Measurements from ENCODE around the gene CCDC78.
"Not testable (repeated sequence)": the region's sequence is repeated elsewhere in the genome, so short reads cannot be mapped to it uniquely, and the experiment has no call there.

Gene CCDC78

DNA sequence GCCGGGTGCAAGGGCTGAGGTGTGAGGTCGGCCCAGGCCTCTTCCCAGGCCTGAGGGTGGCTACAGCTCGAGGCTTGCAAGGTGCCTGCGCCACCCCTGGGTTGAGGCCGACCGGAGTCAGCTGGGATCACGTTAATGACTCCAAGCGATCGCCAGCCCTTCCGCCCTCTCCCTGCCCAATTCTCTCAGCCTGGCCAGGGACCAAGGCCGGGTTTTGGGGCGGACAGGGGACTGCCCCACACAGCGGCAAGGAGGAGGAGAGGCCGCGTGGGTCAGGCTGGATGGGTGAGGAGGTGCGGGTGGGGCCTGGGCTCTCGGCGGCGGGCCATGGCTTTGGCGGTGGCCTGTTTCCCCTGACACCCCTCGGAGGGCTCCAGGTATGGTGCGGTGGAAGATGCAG lies 32.9 kb downstream of the CCDC78 start:
- no peak for DNase-seq (ENCODE audit: low spot score)

DNA sequence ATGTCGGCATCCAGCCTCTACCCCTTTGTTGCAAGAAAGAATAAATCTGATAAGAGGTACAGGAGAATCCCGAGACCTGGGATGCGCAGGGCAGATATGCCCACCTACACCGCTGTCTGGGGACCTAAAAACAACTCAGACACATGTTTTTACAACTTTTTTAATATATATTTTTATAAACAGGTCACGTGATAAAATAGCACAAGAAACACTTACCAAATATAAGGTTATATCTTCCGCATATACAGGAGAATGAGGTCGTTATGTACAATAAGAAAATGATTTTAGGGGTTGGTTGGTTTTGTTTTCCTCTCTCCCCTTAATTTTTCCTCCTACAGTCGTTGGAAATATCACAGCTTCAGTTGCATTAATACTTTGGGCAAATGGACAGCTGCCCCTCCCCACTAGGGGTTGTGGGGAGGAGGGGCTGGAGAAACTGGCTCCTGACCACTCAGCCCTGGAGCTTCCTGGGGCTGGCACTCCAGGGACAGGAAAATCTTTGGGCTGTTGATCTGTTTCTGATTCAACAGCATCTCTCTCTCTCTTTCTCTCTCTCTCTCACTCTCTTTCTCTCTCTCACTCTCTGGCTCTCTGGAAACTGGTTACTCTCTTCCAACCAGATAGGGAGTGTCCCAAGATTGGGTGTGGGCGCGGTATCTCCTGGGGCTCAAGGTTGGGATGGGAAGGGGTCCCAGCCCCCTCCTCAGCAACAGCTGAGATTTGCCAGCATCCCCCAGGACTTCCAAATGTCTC lies 33.7 kb downstream of the CCDC78 start:
- no peak for DNase-seq (ENCODE audit: low spot score)

DNA sequence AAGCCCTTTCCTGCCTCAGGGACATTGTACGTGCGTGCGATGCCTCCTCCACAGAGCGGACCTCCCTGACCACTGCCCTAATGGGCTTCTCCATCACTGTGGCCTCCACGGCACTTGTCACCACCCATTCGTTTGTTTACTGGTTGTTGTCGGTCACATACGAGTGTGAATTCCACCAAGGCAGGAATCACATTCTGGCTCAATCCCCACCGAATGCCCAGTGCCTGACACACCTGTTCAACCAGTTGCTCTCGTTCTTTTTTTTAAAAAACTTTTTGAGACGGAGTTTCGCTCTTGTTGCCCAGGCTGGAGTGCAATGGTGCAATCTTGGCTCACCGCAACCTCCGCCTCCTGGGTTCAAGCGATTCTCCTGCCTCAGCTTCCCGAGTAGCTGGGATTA lies 35.0 kb downstream of the CCDC78 start:
- DNase-seq (ENCODE audit: low spot score), result not testable (repeated sequence)

DNA sequence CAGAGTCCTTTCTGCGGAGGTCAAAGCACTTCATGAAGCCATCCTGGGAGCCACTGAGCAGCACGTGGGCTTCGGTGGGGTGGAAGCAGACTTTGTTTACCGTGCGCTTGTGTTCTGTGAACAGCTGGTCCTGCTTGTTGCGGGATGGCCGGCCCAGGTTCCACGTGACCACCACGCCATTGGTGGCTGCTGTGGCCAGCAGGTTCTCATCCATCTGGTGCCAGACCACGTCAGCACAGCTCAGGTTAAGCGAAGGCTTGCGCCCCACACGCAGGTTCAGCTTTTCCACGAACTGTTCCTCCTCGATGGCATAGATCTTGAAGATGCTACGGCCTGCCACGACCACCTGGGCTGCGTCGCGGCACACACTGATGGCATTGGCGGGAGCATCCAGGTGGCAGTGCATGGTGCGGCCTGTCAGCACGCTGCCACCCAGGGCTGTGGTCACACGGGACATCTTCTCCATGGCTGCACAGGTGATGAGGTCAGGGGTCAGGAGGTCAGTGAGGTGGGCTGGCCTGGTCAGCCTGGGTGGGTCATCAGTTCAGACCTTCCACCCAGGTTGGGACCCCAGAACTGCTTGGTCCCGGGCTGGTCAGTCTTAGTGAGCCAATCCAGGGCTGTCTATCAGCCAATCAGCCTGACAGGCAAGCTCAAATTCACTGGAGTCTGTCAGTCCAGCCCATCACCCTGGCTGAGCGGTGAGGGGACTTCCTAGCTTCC lies 36.9 kb downstream of the CCDC78 start:
- DNase-seq (ENCODE audit: low spot score), result no peak

DNA sequence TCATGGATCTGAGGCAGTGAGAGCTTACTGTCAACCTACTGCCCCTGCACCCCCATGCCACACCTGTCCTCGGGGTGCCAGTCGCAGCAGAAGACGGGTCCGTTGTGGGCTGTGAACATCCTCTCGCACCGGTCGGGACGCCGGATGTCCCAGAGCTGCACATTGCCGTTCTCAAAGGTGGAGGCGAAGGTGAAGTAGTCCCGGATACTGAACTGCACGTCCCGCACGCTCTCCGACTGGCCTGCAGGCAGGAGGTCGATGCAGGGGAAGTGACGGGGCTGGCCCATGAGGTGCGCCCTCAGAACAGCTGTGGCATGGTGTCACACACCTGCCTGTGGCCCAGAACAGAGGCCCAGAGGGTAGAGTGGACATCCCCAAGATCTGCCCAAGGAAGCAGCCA lies 38.7 kb downstream of the CCDC78 start:
- DNase-seq (ENCODE audit: low spot score), result no peak

DNA sequence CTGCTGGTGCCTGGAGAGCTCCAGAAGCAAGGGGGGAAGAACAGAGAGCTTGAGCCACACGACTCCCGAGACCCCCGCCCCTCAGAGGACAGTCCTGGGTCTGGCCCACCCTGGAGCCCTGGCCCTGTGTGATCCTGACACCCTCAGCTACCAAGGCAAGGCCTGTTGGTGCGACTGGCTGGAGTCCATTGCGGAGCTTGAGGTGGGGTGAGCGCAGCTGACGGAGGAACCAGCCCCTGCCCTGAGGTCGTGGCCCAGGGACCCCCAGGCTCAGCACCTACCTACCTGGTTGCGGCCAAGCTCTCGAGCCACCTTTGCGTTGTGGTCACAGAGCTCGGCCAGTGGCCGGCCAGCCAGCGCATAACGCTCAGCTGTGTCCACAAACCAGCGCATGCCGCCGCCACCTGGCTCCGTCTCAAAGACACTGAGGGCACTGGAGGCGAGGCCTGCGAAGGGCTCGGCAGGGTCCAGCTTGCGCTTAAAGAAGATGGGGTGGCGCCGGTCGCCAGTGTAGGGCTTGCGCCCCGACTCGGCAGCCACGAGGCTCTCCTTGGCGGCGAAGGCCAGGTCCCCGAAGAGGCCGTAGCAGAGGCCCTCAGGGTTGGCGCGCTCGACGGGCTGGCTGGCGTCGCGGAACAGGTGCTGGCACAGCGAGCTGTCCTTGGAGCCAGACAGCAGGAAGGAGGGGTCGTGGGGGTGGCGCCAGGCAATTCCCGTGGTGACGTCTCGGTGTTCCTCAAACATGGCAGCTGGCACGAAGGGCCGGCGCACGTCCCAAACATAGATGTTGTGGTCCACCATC lies 39.6 kb downstream of the CCDC78 start:
- DNase-seq (ENCODE audit: low spot score), result no peak

DNA sequence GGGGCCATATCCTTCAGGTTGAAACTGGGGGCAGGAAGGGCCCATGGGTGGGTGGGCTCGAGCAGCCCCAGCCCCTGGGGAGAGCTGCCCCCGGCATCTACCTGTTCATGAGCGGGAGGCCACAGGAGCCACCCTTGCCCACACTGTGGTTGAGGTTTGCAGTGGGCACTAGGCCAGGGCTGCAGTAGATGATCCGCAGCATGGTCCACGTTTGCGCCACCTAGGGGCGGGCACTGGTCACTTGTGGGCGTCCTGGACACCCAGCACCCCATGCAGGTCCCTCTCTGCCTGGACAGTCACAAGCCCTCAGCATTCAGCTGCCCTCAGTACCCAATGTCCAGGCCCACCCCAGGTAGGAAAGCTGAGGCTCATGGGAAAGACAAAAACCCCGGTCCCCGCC lies 40.3 kb downstream of the CCDC78 start:
- DNase-seq (ENCODE audit: low spot score), result no peak

DNA sequence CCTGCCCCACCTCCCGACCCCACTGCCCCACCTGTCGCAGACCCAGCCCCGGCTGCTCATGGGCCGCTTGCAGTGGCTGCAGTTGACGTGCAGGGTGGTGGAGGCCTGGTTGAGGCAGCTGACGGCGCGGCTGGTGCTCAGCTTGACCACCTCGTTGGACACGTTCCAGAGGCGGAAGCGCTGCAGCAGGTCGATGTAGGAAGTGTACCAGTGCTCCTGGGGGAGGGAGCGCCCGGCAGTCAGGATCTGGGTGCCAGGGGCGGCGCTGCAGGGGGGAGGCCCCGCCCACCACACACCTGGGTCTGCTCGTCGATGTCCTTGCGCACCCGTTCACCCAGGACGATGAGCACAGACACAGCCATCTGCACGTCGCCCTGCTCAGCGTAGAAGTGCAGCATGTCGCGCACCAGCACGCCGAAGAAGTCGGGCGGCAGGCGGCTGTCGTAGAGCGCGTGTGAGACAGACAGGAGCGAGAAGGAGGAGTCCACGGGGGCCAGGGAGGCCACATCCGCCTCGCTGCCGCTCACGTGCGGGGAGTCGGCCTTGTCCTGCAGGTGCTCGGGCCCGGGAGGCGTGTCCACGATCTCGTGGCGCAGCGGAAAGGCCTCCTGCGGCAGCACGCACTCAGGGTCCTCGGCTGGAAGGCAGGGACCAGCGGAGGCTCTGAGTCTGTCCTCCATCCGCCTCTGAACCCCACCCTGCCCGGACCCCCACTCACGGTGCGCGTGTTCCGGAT lies 41.1 kb downstream of the CCDC78 start:
- DNase-seq (ENCODE audit: low spot score), result no peak

DNA sequence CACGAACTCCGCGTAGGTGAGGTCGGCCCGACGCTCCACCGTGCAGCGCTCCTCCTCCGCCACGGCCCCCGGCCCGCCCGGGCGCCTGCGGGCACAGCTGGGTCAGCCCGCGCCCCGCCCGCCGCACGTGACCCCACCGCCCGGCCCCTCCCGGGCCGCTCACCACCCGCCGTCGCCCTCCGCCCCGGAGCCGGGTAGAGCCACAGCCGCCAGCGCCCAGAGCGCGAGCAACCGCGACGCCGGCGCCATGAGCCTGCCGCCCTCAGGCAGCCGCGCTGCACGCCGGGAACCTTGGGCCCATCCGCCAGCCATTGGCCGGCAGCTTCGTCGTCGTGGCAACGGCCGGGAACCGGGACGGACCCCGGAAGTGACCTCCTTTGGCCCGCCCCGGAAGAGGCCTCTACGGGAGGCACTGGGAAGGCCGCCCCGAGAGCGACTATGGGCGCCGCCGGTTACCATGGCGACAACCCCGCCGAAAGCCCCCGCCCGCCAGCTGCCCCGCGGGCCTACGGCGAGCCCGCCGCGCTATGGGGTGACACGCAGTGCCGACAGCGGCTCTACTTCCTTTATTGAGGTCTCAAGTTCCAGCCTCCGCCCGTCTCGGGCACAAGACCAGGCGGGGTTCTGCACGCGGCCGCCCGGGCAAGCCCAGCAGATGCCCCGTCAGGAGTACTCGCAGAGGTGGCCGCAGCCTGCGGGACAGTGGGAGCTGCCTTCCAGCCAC lies 42.0 kb downstream of the CCDC78 start, which contains the start of gene JMJD8:
Gene JMJD8 (minus strand): TSS at position 264 of the 724 bp plus-strand sequence. CDS start 15 bp downstream, at position 249.
- DNase-seq (ENCODE audit: low spot score), result peak; percentile 96

DNA sequence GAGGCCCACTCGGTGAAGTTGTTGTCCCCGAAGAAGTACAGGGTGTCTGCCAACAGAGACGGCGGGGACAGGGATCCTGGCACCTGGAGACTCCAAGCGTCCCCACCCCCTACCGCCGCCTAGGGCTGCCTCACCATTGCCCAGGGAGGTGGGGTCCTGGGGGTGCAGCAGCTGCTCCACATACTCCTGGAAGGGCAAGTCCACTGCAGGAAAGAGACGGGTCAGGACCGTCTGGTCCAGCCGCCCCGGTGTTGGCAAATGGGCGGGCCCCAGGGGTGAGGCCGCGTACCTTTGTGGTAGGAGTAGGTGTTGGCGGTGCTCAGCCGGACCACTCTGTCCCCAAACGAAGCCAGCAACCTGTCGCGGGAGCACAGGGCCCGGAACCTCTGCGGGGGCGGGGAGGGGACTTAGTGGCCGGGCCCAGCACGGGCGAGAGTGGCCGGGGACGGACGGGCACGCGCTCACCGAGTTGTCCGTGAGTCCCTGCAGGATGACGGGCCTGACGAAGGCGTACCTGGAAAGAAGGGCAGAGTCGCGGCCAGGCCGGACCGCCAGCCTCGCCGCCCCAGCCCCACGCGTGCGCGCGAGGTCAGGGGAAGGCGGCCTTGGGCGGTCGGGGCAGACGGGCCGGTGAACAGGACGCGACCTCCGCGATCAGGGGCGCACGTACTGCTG lies 42.7 kb downstream of the CCDC78 start:
- no peak for DNase-seq (ENCODE audit: low spot score)

DNA sequence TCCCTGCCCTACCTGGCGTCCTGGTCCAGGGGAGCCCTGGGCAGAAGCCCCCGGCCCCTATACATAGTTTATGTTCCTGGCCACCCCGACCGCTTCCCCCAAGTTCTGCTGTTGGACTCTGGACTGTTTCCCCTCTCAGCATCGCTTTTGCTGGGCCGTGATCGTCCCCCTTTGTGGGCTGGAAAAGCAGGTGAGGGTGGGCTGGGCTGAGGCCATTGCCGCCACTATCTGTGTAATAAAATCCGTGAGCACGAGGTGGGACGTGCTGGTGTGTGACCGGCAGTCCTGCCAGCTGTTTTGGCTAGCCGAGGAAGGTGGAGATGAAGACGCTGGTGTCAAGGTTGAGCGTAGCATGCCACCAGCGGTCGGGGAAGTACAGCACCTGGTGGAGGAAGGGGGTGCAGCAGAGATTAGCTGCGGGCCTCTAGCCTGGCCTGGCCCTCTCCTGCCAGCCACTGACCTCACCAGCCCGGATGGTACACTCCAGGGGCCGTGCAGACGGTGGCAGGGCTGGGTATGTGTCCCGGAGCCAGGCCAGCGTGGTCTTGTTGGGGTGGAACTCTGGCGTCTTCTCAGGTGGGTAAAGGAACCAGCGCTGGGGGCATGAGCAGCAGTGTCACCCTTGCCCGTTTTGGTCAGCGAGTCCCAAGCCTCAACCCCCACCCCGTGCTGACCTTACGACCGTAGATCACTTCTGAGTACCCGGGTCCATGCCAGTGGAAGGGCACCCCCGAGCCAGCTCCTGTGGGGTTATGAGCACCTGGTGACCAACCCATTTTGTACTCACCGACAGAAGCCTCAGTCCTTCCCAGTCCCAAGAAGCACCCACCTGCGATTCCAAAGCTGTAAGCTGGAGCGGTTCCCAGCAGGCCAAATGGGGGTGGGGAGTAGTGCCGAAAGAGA lies 43.5 kb downstream of the CCDC78 start:
- no peak for DNase-seq (ENCODE audit: low spot score)

DNA sequence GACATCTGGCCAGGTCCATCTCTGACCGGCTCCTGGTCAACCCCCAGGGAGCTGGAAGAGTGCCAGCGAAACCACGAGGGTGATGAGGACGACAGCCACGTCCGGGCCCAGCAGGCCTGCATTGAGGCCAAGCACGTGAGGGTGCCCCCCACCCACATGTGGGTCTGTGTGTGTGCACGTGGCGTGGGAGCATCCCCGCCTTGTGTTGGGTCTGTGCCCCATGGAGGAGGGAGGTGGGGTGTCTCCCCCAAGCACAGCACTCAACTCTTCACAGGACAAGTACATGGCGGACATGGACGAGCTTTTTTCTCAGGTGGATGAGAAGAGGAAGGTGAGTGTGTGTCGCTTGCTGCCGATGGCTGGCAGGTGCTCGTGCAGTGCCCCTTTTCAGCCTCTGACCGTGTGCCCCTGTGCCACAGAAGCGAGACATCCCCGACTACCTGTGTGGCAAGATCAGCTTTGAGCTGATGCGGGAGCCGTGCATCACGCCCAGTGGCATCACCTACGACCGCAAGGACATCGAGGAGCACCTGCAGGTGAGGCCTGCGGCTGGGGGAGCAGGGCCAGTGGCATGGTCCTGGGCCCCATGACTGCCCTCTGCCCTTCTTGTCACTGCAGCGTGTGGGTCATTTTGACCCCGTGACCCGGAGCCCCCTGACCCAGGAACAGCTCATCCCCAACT lies 44.4 kb downstream of the CCDC78 start:
- DNase-seq (ENCODE audit: low spot score), result no peak

DNA sequence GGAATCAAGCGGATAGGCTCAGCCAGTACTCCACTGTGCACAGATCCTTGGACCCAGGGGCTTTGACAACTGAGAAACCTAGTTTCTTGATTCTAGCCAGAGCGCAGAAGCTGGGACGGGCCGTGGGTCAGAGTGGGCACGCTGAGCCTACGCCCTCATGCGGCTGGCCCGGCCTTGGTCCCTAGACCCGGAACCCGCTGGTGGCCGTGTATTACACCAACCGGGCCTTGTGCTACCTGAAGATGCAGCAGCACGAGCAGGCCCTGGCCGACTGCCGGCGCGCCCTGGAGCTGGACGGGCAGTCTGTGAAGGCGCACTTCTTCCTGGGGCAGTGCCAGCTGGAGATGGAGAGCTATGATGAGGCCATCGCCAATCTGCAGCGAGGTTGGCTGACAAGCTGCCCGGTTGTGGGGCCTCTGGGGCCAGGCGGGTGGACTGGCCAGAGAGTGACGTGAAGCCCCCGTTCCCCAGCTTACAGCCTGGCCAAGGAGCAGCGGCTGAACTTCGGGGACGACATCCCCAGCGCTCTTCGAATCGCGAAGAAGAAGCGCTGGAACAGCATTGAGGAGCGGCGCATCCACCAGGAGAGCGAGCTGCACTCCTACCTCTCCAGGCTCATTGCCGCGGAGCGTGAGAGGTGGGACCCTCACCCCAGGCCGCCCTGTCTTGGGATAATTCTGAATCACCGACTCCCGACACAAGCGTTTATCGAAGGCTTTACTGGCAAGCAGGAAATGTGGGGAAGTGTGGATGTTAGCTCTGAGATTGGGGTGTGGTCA lies 45.1 kb downstream of the CCDC78 start:
- no peak for DNase-seq (ENCODE audit: low spot score)

DNA sequence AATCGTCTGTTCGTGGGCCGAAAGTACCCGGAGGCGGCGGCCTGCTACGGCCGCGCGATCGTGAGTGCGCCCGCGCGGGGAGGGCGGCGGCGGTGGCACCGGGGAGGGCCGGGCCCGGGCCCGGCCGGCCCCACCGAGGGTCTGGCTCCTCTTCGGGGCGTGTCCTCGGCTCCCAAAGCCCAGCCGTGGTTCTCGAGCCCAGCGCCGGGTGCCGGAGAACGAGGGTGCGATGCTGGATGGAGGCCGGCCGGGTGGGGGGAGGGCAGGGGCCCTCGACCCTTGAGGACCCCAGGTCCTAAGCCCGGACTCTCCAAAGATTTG lies 45.7 kb downstream of the CCDC78 start:
- DNase-seq (ENCODE audit: low spot score), result no peak

DNA sequence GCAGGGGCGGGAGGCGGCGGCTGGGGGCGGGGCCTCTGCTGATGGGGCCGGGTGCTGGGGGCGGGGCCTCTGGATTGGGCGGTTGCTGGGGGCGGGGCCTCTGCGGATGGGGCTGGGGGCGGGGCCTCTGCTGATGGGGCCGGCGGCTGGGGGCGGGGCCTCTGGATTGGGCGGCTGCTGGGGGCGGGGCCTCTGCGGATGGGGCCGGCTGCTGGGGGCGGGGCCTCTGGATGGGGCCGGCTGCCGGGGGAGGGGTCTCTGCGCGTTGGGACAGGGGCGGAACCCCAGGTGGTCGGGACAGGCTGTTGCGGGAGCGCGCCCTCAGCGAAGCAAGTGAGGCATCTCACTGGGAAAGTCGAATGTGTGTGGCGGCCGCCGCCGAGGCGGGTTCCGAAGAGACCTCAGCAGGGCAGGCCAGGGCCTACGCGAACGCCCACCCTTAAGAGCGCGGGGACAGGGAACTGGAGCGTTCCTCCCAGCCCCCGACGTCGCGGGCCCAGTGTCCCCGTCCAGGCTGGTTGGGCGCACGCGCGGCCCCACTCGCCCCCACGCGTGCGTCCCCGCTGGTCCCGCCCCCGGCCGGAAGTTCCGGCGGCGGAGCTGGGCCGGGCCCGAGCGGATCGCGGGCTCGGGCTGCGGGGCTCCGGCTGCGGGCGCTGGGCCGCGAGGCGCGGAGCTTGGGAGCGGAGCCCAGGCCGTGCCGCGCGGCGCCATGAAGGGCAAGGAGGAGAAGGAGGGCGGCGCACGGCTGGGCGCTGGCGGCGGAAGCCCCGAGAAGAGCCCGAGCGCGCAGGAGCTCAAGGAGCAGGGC lies 46.2 kb downstream of the CCDC78 start, which contains the start of gene STUB1:
Gene STUB1 (plus strand): TSS at position 597 of the 811 bp plus-strand sequence. CDS start 116 bp downstream, at position 713.
- DNase-seq (ENCODE audit: low spot score), result peak; percentile 93

DNA sequence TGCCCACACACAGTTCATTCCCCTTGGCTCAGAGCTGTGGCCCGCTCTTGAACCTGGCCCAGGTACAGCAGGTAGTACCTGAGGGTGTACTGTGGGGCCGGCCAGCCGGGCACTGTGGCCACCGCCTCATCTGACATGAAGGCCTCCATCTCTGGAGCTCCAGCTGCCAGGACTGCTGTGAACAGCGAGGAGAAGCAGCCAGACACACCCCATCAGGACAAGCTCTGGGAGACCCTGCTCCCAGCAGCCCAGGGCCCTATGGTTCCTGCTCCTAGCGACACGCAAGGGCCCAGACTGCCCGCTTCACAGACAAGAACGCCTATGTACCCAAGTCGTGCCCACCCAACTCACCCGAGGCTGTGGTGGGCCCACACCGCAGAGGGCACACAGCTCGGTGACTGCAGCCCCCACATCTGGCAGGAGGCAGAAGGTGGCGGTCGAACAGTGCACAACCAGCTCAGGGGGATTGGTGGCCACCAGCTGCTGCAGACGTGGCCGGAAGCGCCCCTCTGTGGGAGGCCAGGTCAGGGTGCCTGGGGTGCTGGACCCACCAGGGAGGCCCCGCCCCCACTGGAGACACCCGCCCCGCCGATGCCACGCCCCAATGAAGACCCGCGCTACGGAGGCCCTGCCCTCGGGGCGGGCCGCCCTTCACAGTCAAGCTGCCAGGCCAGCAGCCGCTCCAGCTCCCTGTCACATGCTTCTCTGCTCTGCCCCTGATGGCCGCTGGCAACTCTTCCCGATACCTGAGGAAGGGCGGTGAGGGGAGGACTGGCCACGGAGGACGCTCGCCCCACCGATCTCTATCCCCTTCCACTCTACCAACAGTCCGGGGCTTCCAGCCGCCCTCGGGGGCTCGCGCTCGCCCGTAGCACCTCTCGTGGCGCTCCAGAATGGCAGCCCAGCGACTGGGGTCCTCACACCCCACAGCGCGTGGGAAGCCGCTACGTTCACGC lies 47.1 kb downstream of the CCDC78 start:
- DNase-seq (ENCODE audit: low spot score), result no peak
